HepG2 (cell line): Measurements from ENCODE around the gene CST5. TPM values are rescaled to one million over a fixed set of nuclear protein-coding genes. Genes with fewer than 3 reads are reported as not detected.
"Not testable (repeated sequence)": the region's sequence is repeated elsewhere in the genome, so short reads cannot be mapped to it uniquely, and the experiment has no call there.

Source experiments
- ATAC-seq: fragments of 200-7000 bp; cut with Tn5 transposase; 3 replicates; pipeline ENCODE4 v1.9.1; 2020; ENCODE audit warnings: mild to moderate bottlenecking, moderate library complexity
- BruUV-seq: library from RNA; stranded (reverse); fragments of 400-500 nt; replicated peaks from 2 replicates; lab custom pipeline; 2021; lab: Mats Ljungman, UMichigan
- CTCF ChIA-PET: fragments of 300-600 bp; formaldehyde crosslinking; extraction: SDS; loops from one replicate; lab custom pipeline; 2021; ENCODE audit warnings: low total read pairs, inconsistent platforms, low intra/inter-chr PET ratio; lab: Yijun Ruan, JAX
- POLR2A ChIA-PET: fragments of 350-600 bp; sonication (Branson Sonifier 250); formaldehyde crosslinking; loops from one replicate; lab custom pipeline; 2020; ENCODE audit warnings: antibody characterized with exemption, inconsistent platforms; lab: Yijun Ruan, JAX
- DNase-seq: peaks from one replicate; pipeline ENCODE4 v3.0.0-alpha.2; 2015; ENCODE audit warnings: low spot score
- FAIRE-seq: peaks from 3 replicates; lab custom pipeline; 2011; peaks lifted over from hg19 to GRCh38; lab: Jason Lieb, UNC
- H2AFZ ChIP-seq: one replicate; pipeline ENCODE4 v1.6.1; 2011; ENCODE audit warnings: low read length, inconsistent platforms
- H3K27ac ChIP-seq: fragments of 300-600 bp; 3 replicates; pipeline ENCODE4 v1.8.0; 2011; ENCODE audit warnings: mixed run types, mild to moderate bottlenecking, mixed read lengths, low read length, inconsistent platforms; ENCODE audit not compliant: insufficient read depth; ENCODE audit errors: extremely low read length
- H3K27me3 ChIP-seq, 2 experiments: fragments of 200-600 bp in 1 of 2; 2 replicates in 1 of 2; 3 replicates in 1 of 2; pipeline versions ENCODE4 v1.6.0 to v1.8.0; 2011; ENCODE audit warnings: low read length in 2 of 2, mild to moderate bottlenecking in 2 of 2, moderate library complexity in 2 of 2, inconsistent platforms in 1 of 2; ENCODE audit not compliant: insufficient read depth in 2 of 2, control insufficient read depth in 1 of 2
- H3K36me3 ChIP-seq, 2 experiments: fragments of 200-600 bp in 1 of 2; replicated peaks in 1 of 2; 2 replicates in 1 of 2; 3 replicates in 1 of 2; pipeline versions ENCODE4 v1.5.1 to v1.8.0; 2011; ENCODE audit warnings: low read length in 2 of 2, inconsistent platforms in 1 of 2; ENCODE audit not compliant: insufficient read depth in 2 of 2, control insufficient read depth in 1 of 2
- H3K4me1 ChIP-seq: 2 replicates; pipeline ENCODE4 v1.5.1; 2012; ENCODE audit warnings: low read length, inconsistent platforms; ENCODE audit not compliant: insufficient read depth
- H3K4me2 ChIP-seq: 2 replicates; pipeline ENCODE4 v1.6.0; 2011; ENCODE audit warnings: low read depth, low read length, inconsistent platforms
- H3K4me3 ChIP-seq, 3 experiments: fragments of 200-600 bp in 1 of 3; sonication (generic), shearing (Covaris generic) in 1 of 3; replicated peaks in 1 of 3; 2 replicates each; pipeline ENCODE4 v1.5.1; 2011 to 2016; ENCODE audit warnings: low read length in 3 of 3, inconsistent platforms in 2 of 3, low read depth in 2 of 3, mild to moderate bottlenecking in 2 of 3, control low read depth in 1 of 3, mixed read lengths in 1 of 3; ENCODE audit not compliant: insufficient read depth in 1 of 3
- H3K79me2 ChIP-seq: one replicate; pipeline ENCODE4 v1.6.1; 2011; ENCODE audit warnings: low read length, inconsistent platforms; ENCODE audit not compliant: insufficient read depth
- H3K9ac ChIP-seq: 2 replicates; pipeline ENCODE4 v1.6.0; 2011; ENCODE audit warnings: mild to moderate bottlenecking, low read depth, low read length, inconsistent platforms; ENCODE audit not compliant: insufficient read depth
- H3K9me3 ChIP-seq: 2 replicates; pipeline ENCODE4 v1.5.1; 2012; ENCODE audit warnings: mild to moderate bottlenecking, low read length
- H4K20me1 ChIP-seq: 2 replicates; pipeline ENCODE4 v1.6.0; 2011; ENCODE audit warnings: inconsistent platforms, mild to moderate bottlenecking, low read length, moderate library complexity; ENCODE audit not compliant: insufficient read depth
- CREB1 ChIP-seq, 2 experiments: fragments of 450-650 bp in 1 of 2; IDR thresholded peaks; 2 replicates each; pipeline ENCODE4 v1.6.1; 2016 to 2017; ENCODE audit warnings: control low read depth in 1 of 2, mild to moderate bottlenecking in 1 of 2, missing compliant biosample characterization in 1 of 2, missing genetic modification characterization in 1 of 2
- FOXA1 ChIP-seq, 2 experiments: fragments of 450-650 bp in 1 of 2; sonication (generic) in 1 of 2; formaldehyde crosslinking in 1 of 2; IDR thresholded peaks; 2 replicates each; pipeline versions ENCODE4 v1.4.0 to v1.6.1; 2016 to 2020; ENCODE audit warnings: missing genetic modification reagents in 1 of 2
- RAD51 ChIP-seq: fragments of 450-650 bp; IDR thresholded peaks from 2 replicates; pipeline ENCODE4 v1.6.1; 2016; ENCODE audit warnings: borderline replicate concordance
- SOX6 ChIP-seq, 2 experiments: fragments of 450-650 bp in 1 of 2; sonication (generic) in 1 of 2; formaldehyde crosslinking in 1 of 2; IDR thresholded peaks; 2 replicates each; pipeline versions ENCODE4 v1.4.0 to v1.6.1; 2017 to 2020; ENCODE audit warnings: antibody characterized with exemption in 1 of 2, mild to moderate bottlenecking in 1 of 2, missing genetic modification reagents in 1 of 2
- ZNF891 ChIP-seq: sonication (generic); formaldehyde crosslinking; IDR thresholded peaks from 2 replicates; pipeline ENCODE4 v1.5.0; 2020; ENCODE audit warnings: mild to moderate bottlenecking, missing genetic modification reagents
- WGBS: methylation state at CpG from one replicate; pipeline ENCODE4 v1.1.6; 2017; ENCODE audit warnings: low lambda C conversion rate; 5-methylcytosine and 5-hydroxymethylcytosine counted together
- in situ Hi-C: cut with HindIII; loops from 2 replicates; pipeline ENCODE4 v1.10.0; 2017; ENCODE audit warnings: low pct_unique_long_range_greater_than_20kb; ENCODE audit not compliant: extremely low pct_ligation_motif_present
- intact Hi-C: fragments of 100-400 bp; cut with micrococcal nuclease; formaldehyde crosslinking; loops from one replicate; pipeline ENCODE4 v1.10.0; 2022; ENCODE audit not compliant: unreplicated experiment
- polyA plus RNA-seq, 8 experiments: library from polyadenylated mRNA; depleted of rRNA in 3 of 8; stranded (reverse) in 7 of 8; unstranded in 1 of 8; fragments of >200 nt; fragmentation: Illumina TruSeq in 4 of 8; extraction: Trizol in 4 of 8; gene quantifications; 2 replicates each; pipeline versions ENCODE4 v1.2.1 to v1.2.3, GENCODE V29; 2011 to 2016; ENCODE audit warnings: low read depth in 4 of 8, missing spikeins in 1 of 8, mixed read lengths in 1 of 8; ENCODE audit not compliant: insufficient read depth in 1 of 8
- total RNA-seq, 5 experiments: library from RNA; depleted of rRNA; stranded (reverse); fragments of >200 nt; fragmentation: Illumina TruSeq; extraction: Trizol; gene quantifications; 2 replicates each; pipeline ENCODE4 v1.2.3, GENCODE V29; 2016; ENCODE audit warnings: low read depth in 1 of 5
- TF ChIP-seq, protein P1 (sequence below): sonication (generic); formaldehyde crosslinking; IDR thresholded peaks from 2 replicates; pipeline ENCODE4 v1.4.0; 2020; ENCODE audit warnings: missing genetic modification reagents, borderline replicate concordance

CST5 gene
- total and polyA plus RNA-seq, 2 of the 13 experiments (the other 11 are each of a cell fraction or from before 2014, with no cell fraction given): 0.16 TPM; not detected in 1

DNA sequence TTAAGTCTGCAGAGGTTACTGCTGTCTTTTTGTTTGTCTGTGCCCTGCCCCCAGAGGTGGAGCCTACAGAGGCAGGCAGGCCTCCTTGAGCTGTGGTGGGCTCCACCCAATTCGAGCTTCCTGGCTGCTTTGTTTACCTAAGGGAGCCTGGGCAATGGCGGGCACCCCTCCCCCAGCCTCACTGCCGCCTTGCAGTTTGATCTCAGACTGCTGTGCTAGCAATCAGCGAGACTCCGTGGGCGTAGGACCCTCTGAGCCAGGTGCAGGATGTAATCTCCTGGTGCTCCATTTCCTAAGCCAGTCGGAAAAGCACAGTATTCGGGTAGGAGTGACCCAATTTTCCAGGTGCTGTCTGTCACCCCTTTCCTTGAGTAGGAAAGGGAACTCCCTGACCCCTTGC lies 22.8 kb upstream of the CST5 start:
- H3K9me3 ChIP-seq; BruUV-seq; H3K4me1 ChIP-seq; H3K36me3 ChIP-seq; H2AFZ ChIP-seq; H3K27ac ChIP-seq; ATAC-seq; in situ Hi-C loops; H3K9ac ChIP-seq; H3K79me2 ChIP-seq; CTCF ChIA-PET; intact Hi-C loops; DNase-seq; POLR2A ChIA-PET; H3K27me3 ChIP-seq; FAIRE-seq; H4K20me1 ChIP-seq; TF ChIP-seq FOXA1 (IDR thresholded peaks at IDR 0.05): not testable (repeated sequence)
- H3K4me3 ChIP-seq: peak overlapping the region in 1 of 3 experiments; percentile 24; a peak in 1 of 6 replicates
- peak; percentile 70 for TF ChIP-seq FOXA1 (CRISPR knock-in tag; IDR thresholded peaks at IDR 0.05)
- TF ChIP-seq, protein P1, sequence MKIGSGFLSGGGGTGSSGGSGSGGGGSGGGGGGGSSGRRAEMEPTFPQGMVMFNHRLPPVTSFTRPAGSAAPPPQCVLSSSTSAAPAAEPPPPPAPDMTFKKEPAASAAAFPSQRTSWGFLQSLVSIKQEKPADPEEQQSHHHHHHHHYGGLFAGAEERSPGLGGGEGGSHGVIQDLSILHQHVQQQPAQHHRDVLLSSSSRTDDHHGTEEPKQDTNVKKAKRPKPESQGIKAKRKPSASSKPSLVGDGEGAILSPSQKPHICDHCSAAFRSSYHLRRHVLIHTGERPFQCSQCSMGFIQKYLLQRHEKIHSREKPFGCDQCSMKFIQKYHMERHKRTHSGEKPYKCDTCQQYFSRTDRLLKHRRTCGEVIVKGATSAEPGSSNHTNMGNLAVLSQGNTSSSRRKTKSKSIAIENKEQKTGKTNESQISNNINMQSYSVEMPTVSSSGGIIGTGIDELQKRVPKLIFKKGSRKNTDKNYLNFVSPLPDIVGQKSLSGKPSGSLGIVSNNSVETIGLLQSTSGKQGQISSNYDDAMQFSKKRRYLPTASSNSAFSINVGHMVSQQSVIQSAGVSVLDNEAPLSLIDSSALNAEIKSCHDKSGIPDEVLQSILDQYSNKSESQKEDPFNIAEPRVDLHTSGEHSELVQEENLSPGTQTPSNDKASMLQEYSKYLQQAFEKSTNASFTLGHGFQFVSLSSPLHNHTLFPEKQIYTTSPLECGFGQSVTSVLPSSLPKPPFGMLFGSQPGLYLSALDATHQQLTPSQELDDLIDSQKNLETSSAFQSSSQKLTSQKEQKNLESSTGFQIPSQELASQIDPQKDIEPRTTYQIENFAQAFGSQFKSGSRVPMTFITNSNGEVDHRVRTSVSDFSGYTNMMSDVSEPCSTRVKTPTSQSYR (CRISPR knock-in tag): peak; percentile 84
- peak; percentile 51; the same call in 1 of the 2 replicates for TF ChIP-seq ZNF891 (CRISPR knock-in tag)
- H3K4me2 ChIP-seq: peak overlapping the region; percentile 33; the same call in 1 of the 2 replicates
- 0% methylated on average over 8 of the region's 8 CpGs for WGBS

DNA sequence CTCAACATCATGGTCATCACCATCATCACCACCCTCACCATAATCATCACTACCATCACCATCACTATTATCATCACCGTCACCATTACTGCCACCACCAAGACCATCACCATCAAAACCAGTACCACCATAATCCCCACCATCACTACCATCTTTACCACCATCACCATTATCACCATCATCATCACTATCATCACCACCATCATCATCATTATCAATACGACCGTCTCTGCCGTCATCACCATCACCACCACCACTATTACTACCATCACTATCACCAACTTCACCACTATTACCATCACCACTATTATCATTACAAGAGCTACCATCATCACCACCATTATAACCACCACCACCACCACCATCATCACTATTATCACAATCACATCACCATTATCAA lies 11.3 kb upstream of the CST5 start:
- not testable (repeated sequence) for H3K4me3 ChIP-seq; H3K4me2 ChIP-seq; DNase-seq; FAIRE-seq; H3K9ac ChIP-seq; H3K9me3 ChIP-seq; H3K79me2 ChIP-seq; H3K27me3 ChIP-seq; H3K27ac ChIP-seq; TF ChIP-seq CREB1, SOX6, FOXA1 (CRISPR knock-in tag; IDR thresholded peaks at IDR 0.05)
- CTCF ChIA-PET: interaction anchor here (2.2 kb wide), 1 partner anchor 105 kb away, joined by 26 read pairs; no protein-coding TSS in a partner anchor
- peak; percentile 95 for TF ChIP-seq CREB1 (IDR thresholded peaks at IDR 0.05)
- peak; percentile 41; the same call in 1 of the 2 replicates for TF ChIP-seq RAD51
- 0 out of 2 replicates have a peak, but pooled peaks have one; percentile 41 for TF ChIP-seq SOX6 (IDR thresholded peaks at IDR 0.05)
- TF ChIP-seq FOXA1 (IDR thresholded peaks at IDR 0.05): 0 out of 2 replicates have a peak, but pooled peaks have one; percentile 20
- TF ChIP-seq, all 625 proteins: peak for 4; not testable (repeated sequence) for 621
- WGBS: 16% methylated on average over 4 of the region's 4 CpGs
- H4K20me1 ChIP-seq, ATAC-seq, H3K36me3 ChIP-seq, in situ Hi-C loops, H2AFZ ChIP-seq, POLR2A ChIA-PET, intact Hi-C loops, BruUV-seq, H3K4me1 ChIP-seq: not testable (repeated sequence)
